ENCODE data around the gene DPH3. TPM values are rescaled to one million over a fixed set of nuclear protein-coding genes. Genes with fewer than 3 reads are reported as not detected.

Gene DPH3
- total RNA-seq, 4 donors from 2014 or later: 17.8 to 33.8 (median 24.3) TPM

- Histone ChIP-seq H3K4me1 (no peaks in the 10 kb centered on the region), H3K27me3 (no peaks in the 10 kb centered on the region), H3K27ac (peak overlapping the region in 2 of 4 donors; percentile 55 to 77), H3K4me3 (peak overlapping the region in 2 of 4 donors; percentile 2 to 12), H3K9me3 (no peaks in the 10 kb centered on the region), H3K36me3 (peaks cover 0 to 22% (median 0%) of the 10 kb centered on the region in 3 donors)
- TF ChIP-seq CTCF (IDR thresholded peaks at IDR 0.05) (peak; percentile 65 to 84 (median 74)), POLR2A (IDR thresholded peaks at IDR 0.05) (no peak)
- DNase-seq: peak in 2 of 3 donors; percentile 65 to 84
Observed at GRCh38 chr3:16290007-16290826, 25.5 kb upstream of the DPH3 start.

GRCh38 chr3:16289144-16289889, 24.6 kb upstream of the DPH3 start:
- DNase-seq: no peak
- Histone ChIP-seq H3K27ac (peak overlapping the region in 2 of 4 donors; percentile 27 to 77), H3K4me3 (peak overlapping the region in 1 of 4 donors; percentile 36), H3K27me3 (no peaks in the 10 kb centered on the region), H3K36me3 (peaks cover 0 to 17% (median 0%) of the 10 kb centered on the region in 3 donors), H3K9me3 (no peaks in the 10 kb centered on the region), H3K4me1 (no peaks in the 10 kb centered on the region)
- TF ChIP-seq CTCF (IDR thresholded peaks at IDR 0.05) (no peak), POLR2A (IDR thresholded peaks at IDR 0.05) (no peak)

GRCh38 chr3:16288664-16289063, 23.9 kb upstream of the DPH3 start:
- H3K9me3 ChIP-seq: no peaks in the 10 kb centered on the region
- DNase-seq: no peak
- no peaks in the 10 kb centered on the region for H3K27me3 ChIP-seq
- H3K27ac ChIP-seq: peak overlapping the region in 3 of 4 donors; percentile 51 to 78 (median 77)
- H3K4me1 ChIP-seq: no peaks in the 10 kb centered on the region
- TF ChIP-seq POLR2A (IDR thresholded peaks at IDR 0.05) (no peak), CTCF (IDR thresholded peaks at IDR 0.05) (no peak)
- peaks cover 0 to 21% (median 0%) of the 10 kb centered on the region in 3 donors for H3K36me3 ChIP-seq
- peak overlapping the region in 3 of 4 donors; percentile 4 to 36 (median 35) for H3K4me3 ChIP-seq

GRCh38 chr3:16286751-16287543, 22.2 kb upstream of the DPH3 start:
- DNase-seq: no peak
- no peaks in the 10 kb centered on the region for H3K4me1 ChIP-seq
- no peaks in the 10 kb centered on the region for H3K27me3 ChIP-seq
- H3K27ac ChIP-seq: peak overlapping the region; percentile 62 to 82 (median 78)
- H3K36me3 ChIP-seq: peaks cover 0 to 30% (median 0%) of the 10 kb centered on the region in 3 donors
- H3K9me3 ChIP-seq: no peaks in the 10 kb centered on the region
- TF ChIP-seq POLR2A (IDR thresholded peaks at IDR 0.05) (no peak), CTCF (IDR thresholded peaks at IDR 0.05) (no peak)
- H3K4me3 ChIP-seq: peak overlapping the region; percentile 22 to 36 (median 34)

- Histone ChIP-seq H3K4me1 (no peaks in the 10 kb centered on the region), H3K27ac (peak overlapping the region; percentile 62 to 82 (median 78)), H3K27me3 (no peaks in the 10 kb centered on the region), H3K36me3 (peaks cover 0 to 34% (median 0%) of the 10 kb centered on the region in 3 donors), H3K4me3 (peak overlapping the region; percentile 19 to 36 (median 34)), H3K9me3 (no peaks in the 10 kb centered on the region)
- DNase-seq: peak in 2 of 3 donors; percentile 42 to 80
- TF ChIP-seq CTCF (IDR thresholded peaks at IDR 0.05) (no peak), POLR2A (IDR thresholded peaks at IDR 0.05) (peak; percentile 23 to 62)
Observed at GRCh38 chr3:16286161-16286560, 21.4 kb upstream of the DPH3 start.
